ENCODE results near the gene MYO9A.
A peak's percentile ranks its signal among the peaks of the same experiment; 100 is the strongest.
"Not testable (repeated sequence)": the region's sequence is repeated elsewhere in the genome, so short reads cannot be mapped to it uniquely, and the experiment has no call there.

Gene MYO9A

DNA sequence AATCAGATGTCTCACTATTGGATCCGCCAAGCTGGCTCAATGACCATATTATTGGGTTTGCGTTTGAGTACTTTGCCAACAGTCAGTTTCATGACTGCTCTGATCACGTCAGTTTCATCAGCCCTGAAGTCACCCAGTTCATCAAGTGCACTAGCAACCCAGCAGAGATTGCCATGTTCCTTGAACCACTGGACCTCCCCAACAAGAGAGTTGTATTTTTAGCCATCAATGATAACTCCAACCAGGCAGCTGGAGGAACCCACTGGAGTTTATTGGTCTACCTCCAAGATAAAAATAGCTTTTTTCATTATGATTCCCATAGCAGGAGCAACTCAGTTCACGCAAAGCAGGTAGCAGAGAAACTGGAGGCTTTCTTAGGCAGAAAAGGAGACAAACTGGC is 21.7 kb upstream of the MYO9A start:
- no peak for DNase-seq

DNA sequence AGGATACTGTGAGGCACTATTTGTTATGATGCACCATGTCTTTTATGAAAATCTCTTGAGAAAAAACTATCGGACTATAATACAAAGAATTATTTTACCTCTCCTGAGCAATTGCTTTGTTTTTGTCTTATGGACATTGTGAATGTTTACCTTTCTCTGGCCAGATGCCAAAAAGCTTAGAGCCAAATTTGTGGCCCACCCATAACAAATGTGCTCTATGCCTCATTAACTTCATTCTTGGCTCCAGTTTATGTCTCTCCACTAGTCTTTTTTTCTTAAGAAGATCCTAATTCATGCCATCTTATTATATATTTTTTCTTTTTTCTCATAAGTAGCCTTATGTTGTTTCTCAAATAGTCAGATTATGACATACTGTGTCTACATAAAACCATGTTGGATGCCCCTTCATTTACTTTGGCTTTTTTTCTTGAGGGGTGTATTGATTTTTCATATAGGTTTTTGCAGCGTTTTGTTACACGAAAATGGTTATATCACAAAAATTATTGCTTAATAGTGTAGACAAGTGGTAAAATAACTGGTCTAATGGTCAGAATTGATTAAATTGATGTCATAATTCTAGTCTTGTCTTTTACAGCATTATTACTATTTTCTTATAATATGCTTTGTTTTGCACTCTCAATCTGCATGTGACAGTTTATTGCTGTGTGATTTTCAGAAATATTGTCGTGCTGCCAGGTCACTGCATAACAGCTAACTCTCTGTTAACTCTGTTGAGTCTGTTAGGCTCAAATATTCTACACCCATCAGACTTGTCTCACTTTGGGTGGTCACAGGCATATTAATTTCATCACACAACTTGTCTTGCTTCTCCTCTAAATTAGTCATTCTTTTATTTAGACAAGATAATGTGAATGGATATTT is 18.5 kb upstream of the MYO9A start:
- no peak for DNase-seq

DNA sequence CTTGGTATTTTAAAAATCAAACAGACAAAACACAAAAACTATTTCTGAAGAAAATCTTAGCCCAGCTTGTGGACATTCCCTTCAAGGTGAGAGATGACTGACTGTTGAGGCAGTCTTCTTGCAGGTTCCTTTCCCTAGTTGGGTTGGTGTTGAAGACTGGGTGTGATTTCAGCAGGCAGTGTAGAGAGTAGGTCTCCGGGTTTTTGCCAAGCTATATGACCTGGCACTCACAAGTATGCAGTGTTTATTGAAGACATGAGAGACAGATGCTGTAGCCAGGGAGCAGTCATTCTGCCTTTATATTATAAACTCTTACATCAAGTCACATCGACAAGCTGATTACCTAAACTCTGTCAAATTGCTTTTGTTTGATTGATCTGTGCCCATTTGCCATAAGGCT is 17.8 kb upstream of the MYO9A start:
- no peak for DNase-seq

DNA sequence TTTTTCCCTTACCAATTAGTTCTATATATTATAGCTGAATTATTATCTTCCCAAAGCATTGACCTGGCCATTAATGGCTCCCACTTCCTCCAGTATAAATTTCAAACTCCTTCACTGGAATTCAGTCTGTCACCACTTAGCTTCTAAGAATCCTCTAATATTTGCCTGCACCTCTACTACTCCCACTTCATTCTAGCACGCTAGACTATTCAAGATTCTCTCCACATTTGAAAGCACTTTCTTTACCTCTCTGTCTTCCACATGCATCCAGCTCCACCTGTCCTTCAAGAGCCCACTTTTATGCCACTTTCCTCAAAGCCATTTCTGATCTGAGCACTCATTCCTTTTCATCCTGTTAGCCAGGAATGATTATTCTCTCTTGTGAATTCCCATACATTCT is 15.3 kb upstream of the MYO9A start:
- no peak for DNase-seq

DNA sequence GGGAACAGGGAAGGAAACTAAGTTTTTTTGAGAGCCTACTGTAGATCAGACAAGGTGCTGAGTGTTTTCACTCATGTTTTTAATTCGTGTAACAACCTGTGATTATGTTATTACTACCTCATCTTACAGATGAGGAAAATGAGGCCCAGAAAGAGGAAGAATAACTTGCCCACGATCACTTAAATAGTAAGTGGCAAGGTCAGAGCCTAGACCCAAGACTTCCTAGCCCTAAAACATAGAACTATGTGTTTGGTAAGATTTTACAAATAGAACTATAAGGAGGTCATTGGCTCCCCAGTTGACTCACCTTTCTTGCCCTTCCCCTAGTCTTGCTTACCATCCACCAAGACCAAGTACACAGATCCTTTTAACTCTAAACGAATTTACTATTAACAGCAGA is 14.0 kb upstream of the MYO9A start:
- no peak for DNase-seq

DNA sequence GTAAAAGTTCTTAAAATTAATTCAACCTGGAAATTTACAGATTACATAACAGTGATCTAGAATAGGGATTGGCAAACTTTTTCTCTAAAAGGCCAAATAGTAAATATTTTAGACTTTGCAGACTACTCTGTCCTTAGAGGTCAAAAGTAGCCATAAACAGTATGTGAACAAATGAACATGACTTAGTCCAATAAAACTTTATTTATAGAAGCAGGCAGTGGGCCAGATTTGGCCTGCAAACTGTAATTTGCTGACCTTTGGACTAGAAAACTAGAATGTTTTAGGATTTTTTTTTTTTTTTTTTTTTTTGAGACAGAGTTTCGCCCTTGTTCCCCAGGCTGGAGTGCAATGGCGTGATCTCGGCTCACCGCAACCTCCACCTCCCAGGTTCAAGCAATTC is 12.3 kb upstream of the MYO9A start:
- DNase-seq, result no peak

DNA sequence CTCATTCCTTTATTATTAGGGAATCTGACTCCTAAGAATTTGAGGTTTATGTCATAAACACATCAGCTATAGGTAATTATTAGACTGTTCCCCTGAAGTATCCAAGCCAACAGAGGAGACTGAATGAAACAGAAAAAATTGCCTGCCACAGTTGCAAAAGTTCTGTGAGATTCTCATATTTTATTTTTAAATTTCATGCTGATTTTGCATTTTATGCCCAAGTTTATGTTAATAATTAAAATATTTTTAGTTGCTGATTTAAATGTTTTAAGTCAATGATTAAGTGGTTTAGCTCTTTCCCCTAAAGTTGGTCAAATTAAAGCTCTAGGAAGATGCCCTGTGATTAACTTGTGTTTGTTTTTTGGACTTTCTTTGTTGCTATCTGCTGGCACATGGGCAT is 10.4 kb upstream of the MYO9A start:
- DNase-seq, result no peak

DNA sequence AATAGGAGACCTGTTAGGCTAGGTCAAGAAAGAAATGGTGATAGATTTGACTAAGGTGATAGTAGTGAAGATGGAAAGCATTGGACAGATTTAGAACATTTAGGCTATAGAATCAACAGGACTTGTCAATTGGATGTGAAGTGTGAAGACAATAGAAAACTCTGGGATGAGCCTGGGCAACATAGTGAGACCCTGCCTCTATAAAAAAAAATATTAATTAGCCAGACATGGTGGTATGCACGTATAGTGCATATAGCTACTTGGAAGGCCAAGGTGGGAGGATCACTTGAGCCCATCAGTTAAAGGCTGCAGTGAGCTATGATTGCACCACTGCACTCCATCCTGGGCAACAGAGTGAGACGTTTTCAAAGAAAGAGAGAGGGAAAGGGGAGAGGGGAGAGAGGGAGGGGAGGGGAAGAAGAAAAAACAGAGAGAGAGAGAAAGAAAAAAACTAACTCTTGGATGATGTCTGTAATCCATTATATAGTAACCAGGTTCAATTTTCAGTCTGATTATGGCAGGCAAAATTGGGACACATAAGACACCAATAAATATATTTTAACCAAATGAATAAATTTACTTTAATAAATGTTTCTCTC is 9.9 kb upstream of the MYO9A start:
- DNase-seq, result no peak

DNA sequence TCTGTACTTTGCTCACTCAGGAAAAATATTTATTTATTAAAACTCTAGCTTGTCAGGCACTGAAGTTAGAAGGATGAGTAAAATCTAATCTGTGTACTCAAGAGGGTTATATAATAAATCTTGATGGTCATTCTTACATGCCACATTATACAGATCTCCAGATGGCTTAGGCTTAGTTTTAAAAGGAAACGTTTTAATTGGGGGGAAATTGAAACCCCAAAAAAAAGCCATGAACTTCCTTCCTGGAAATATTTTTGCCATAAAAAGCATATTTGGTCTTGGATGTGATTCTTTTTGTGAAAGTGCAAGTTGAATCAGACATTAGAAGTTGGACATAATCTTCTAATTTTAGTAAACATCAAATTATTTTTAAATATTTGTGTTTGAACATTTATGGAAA is 6.3 kb upstream of the MYO9A start:
- DNase-seq, result no peak

DNA sequence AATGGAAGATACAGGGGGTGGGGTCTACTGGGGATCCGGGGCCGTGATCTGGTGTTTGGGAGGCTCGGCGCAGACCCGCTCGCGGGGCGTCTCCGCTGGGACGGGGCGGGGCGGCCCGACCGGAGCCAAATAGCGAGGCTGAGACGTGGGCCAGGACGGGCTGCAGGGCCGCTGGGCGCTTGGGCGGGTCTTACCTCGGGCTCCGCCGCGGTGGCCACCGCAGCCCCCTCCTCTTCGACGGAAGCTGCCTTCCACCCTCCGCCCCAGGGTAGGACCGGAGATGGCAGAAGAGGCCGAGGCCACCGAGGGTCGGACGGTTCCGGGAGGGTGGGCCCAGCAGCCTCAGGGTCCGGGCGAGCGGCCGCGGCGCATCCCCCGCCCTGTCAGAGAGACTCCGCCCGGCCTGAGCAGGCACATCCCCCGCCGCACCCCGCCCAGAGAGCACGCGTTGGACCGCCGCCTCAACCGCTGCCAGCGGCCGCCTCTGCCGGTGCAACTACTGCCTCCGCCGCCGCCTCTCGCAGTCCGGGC is 399 bp downstream of the MYO9A start:
- peak; percentile 74 for DNase-seq

DNA sequence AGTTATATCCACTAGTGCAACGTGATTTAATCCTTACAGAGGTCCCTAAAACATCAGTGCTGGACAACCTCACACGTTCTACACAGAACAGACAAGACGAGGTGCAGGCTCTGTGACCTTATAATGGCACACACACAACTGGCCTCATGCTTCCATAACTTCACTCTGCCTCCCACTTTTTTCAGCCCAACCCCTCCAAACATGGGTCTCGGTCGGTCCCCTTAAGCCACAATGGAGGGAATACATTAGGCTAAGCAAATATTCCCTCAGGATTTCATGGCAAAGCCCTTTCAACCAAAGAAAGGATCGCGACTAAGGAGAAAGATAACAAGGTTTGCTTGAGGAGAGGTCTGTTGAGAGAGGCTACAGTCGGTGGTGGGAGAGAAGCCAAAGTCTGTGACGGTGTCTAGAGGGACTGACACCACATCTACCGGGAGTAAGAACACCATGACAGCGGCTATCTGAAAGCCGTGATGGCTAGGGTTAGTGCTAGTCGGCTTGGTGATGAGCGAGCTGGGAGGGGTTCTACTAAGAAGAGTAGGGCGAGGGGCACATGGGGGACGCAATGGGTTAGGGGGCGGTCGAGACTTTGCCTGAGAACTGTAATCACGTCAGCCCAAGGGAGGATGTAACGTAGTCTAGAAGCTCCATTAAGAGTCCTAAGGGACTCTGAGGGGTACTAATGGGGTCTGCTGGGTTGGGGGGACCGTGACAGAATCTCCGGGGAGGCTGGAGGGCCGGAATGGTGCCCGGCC is 1.0 kb downstream of the MYO9A start:
- DNase-seq, result peak; percentile 50

DNA sequence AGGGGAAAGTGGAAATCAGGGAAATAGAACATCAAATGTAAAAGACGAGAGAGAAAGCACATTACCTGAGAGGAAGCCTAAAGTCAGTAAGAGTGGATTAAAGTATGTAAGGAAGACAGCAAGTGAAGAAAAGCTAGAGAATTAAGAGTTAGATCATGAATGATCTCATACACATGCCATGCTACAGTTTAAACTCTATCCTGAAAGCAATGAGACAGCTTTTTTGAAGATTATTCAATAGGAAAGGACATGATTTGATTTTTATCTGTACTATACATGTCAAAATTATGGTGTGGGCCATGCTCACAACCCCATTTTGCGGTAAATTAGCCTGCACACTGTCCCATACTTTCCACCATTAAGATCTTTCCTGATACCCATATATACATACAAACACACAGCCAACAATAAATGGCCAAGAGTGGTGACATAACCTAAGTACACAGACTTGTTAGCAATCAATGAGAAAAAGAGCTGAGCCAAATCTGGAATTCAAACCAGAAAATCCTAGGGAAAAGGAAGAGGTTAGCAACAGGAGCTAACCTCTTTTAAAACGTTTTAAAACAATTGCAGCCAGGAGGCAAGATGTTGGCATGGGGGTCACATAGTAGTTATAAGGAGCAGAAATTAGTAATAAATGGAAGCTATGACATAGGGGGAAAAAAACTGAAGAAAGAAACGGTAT is 4.5 kb downstream of the MYO9A start:
- DNase-seq, result no peak

DNA sequence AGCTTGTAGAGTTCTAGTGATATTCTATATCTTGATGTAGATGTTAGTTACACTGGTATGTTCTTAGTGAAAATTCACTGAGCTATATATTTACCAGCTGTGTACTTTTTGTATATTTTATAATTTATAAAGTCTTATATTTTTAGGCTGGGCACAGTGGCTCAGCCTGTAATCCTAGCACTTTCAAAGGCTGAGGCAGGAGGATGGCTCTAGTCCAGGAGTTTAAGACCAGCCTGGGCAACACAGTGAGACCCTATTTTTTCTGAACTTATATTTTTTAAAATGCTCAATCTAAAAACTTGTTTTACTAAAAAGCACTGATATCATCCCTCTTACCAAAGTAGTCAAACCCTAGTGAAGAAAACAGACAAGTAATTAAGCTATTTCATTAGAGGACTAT is 5.1 kb downstream of the MYO9A start:
- no peak for DNase-seq

DNA sequence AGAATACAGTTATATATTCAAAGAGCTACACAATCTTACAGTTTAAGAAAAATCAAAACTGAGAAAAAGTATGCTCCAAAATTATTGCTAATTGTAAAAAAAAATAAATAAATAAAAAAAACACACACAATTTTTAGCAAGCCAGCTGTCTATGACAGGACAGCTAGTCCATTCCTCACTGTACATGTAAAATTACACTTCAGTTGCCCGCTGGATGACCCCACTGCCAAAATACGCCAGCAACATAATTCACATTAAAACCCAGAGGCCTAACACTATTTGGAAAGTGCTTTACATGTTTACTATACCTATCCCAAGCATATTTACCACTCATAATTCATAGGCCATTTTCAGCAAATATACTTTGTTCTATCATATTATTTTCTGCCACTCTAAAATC is 5.8 kb downstream of the MYO9A start:
- no peak for DNase-seq

DNA sequence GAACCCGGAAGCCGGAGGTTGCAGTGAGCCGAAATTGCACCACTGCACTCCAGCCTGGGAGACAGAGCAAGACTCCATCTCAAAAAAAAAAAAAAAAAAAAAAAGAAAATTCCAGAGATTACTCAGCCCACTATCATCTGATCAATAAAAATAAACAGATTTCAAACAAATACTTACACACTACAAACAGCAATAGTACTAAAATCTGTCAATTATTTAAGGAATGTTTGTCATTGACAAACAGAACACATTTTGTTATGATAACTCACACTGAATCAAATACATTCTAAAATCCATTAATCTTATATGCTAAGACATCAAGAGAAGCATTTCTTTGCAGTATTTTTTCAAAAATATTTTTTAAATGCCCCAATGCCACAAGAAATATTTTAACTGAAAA is 7.6 kb downstream of the MYO9A start:
- DNase-seq, result no peak

DNA sequence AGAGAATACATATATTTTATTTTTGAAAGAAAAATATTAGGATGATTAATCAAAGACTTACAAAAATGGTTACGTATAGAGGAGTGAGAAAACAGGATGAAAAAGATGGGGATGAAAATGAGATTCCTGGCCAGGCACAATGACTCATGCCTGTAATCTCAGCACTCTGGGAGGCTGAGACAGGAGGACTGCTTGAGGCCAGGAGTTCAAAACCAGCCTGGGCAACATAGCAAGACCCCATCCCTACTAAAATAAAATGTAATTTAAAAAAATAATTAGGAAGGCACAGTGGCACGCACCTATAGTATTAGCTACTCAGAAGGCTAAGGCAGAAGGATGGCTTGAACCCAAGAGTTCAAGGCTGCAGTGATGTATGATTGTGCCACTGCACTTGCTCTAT is 11.9 kb downstream of the MYO9A start:
- DNase-seq, result no peak

DNA sequence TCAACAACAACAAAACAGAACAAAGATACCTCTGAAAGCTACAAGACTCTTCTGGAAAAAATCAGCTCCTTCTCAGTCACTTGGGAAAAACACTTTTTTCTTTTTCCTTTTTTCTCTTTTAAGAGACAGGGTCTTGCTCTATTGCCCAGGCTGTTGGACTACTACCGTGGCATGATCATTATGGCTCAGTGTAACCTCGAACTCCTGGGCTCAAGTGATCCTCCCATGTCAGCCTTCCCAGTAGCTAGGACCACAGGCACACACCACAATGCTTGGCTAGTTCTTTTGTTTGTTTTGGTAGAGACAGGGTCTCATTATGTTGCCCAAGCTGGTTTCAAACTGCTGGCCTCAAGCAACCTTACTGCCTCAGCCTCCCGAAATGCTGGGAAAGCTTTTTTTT is 12.8 kb downstream of the MYO9A start:
- no peak for DNase-seq

DNA sequence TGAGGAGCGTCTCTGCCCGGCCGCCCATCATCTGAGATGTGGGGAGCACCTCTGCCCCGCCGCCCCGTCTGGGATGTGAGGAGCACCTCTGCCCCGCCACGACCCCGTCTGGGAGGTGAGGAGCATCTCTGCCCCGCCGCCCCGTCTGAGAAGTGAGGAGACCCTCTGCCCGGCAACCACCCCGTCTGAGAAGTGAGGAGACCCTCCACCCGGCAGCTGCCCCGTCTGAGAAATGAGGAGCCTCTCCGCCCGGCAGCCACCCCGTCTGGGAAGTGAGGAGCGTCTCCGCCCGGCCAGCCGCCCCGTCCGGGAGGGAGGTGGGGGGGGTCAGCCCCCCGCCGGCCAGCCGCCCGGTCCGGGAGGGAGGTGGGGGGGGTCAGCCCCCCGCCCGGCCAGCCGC is 17.4 kb downstream of the MYO9A start:
- not testable (repeated sequence) for DNase-seq

DNA sequence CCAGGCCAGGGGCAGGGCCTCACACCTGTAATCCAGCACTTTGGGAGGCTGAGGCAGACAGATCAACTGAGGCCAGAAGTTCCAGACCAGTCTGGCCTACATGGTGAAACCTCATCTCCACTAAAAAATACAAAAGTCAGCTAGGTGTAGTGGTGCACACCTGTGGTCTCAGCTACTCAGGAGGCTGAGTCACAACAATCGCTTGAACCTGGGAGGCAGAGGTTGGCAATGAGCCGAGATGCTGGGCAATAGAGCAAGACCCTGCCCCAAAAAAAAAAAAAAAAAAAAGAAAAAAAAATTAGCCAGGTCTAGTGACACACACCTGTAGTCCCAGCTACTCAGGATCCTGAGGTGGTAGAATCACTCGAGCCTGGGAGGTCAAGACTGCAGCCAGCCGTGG is 18.8 kb downstream of the MYO9A start:
- DNase-seq, result no peak

DNA sequence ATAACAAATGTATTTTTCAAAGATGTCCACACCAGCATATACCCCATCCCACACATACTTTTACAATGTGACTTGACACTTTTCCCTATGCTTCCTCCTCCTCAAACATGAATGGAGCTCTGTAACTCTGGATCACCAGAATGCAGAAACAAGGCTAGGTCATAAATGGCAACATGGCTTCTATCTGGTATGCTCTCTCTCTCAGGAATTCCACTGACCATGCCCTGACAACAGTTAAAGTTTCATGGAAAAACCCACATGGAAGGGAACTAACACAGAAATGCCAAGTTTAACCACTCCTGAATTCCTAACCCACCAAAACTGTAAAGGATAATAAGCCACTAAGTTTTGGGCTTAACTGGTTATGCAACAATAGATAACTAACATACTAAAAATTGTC is 19.9 kb downstream of the MYO9A start:
- DNase-seq, result no peak

DNA sequence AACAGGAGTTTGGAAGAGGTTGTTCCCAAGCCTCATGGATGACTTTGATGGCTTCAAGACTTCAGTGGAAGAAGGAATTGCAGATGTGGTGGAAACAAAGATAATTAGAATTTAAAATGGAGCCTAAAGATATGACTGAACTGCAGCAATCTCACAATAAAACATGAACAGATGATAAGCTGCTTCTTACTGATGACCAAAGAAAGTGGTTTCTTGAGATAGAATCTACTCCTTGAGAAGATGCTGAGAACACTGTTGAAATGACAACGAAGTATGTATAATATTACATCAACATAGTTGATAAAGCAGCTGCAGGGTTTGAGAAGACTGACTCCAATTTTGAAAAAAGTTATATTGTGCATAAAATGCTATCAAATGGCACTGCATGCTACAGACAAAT is 21.2 kb downstream of the MYO9A start:
- DNase-seq, result peak; percentile 54

DNA sequence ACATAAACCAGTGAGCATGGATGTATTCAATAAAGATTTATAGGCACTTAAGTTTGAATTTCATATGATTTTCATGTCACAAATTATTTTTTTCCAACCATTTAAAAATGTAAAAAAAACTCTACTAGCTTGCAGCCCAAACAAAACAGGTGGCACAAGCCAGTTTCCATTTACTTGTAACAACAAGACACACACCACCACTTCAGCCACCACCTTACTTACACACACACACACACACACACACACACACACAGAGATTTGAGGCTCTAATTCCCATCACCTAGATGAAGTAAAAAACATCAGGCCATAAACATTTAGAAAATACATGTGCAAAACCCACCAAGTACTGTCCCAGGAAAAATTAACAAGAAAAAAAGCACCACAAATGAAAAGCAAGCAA is 25.3 kb downstream of the MYO9A start:
- DNase-seq, result no peak

DNA sequence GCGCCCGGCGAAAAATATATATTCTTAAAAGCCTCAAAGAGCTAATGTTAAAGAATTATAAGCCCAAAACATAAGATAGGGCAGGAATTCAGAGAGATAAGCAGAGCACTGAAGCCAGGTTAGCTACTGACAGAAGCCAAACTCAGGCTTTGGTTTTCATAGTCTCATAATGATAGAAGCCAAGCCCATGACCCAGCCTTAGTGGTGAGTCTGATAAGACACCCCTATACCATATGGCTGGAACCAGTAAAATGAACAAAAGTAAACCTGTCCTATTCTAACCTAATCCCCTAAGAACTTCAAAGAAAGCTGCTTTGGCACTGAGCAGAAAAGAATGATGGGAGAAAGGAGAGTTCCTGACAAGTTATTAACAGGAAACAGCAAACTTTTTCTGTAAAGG is 25.9 kb downstream of the MYO9A start:
- peak; percentile 93 for DNase-seq
